ENCODE results near the gene FHL3. TPM values are rescaled to one million over a fixed set of nuclear protein-coding genes. Genes with fewer than 3 reads are reported as not detected.

The FHL3 gene
- total and polyA plus RNA-seq, 2 of the 4 experiments (the other 2 are of a cell fraction): 11.5 to 27.1 TPM

DNA sequence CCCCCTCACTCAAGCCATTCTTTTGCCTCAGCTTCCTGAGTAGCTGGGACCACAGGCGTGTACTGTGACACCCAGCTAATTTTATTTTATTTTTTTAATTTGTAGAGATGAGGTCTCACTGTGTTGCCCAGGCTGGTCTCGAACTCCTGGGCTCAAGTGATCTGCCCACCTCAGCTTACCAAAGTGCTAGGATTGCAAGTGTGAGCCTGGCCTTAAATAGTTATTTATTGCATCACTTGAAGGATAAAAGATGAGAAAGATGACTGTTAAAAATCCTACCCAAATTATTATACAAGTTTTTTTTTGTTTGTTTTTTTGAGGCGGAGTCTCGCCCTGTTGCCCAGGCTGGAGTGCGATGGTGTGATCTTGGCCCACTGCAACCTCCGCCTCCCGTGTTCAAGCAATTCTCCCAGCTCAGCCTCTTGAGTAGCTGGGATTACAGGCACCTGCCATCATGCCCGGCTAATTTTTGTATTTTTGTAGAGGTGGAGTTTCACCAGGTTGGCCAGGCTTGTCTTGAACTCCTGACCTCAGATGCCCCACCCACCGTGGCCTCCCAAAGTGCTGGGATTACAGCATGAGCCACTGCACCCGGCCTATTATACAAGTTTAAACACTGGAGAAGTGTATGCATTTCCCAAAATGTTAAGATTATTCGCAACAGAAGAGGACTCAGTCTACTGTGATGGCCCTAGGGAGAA, 9.6 kb upstream of the FHL3 start:
- ATAC-seq (ENCODE audit: low read depth): no peak
- Histone ChIP-seq H3K56ac (ENCODE audit: extremely low read depth, insufficient read depth, low read length) (no peak overlapping the region), H2BK20ac (ENCODE audit: low read depth, low read length) (no peak overlapping the region), H4K5ac (ENCODE audit: low read depth, low read length) (no peak overlapping the region), H2BK15ac (ENCODE audit: low read depth, low read length) (no peak overlapping the region), H3K27me3 (ENCODE audit: control insufficient read depth, insufficient read depth, low read length) (no peaks in the 10 kb centered on the region), H4K91ac (ENCODE audit: insufficient read depth, low read depth, low read length) (no peak overlapping the region), H3K27ac (ENCODE audit: insufficient read depth, low read length) (no peak overlapping the region), H2AK9ac (replicated peaks; ENCODE audit: low read depth, low read length, poor library complexity) (no peak overlapping the region), H3K36me3 (ENCODE audit: control insufficient read depth, insufficient read depth, low read length) (peaks cover 16% of the 10 kb centered on the region), H3K4me3 (ENCODE audit: insufficient read depth, low read depth, low read length) (no peak overlapping the region), H2BK120ac (ENCODE audit: low read depth, low read length) (no peak overlapping the region), H2AFZ (replicated peaks; ENCODE audit: low read length, poor library complexity) (no peak overlapping the region), H3K9me1 (ENCODE audit: insufficient read depth, low read length) (no peaks in the 10 kb centered on the region), H3K23ac (ENCODE audit: low read depth, low read length) (no peak overlapping the region), H3K79me1 (ENCODE audit: low read depth in 1 of 2, low read length in 2 of 2) (peaks cover 31 to 52% of the 10 kb centered on the region in 2 experiments), H3K9me3 (ENCODE audit: control insufficient read depth, insufficient read depth, low read length) (no peaks in the 10 kb centered on the region), H2BK5ac (ENCODE audit: low read depth, low read length, poor library complexity, severe bottlenecking) (no peak overlapping the region), H3K14ac (replicated peaks; ENCODE audit: low read depth, low read length) (no peak overlapping the region), H3K4me2 (ENCODE audit: low read depth, low read length) (no peak overlapping the region), H3K4ac (ENCODE audit: low read depth, low read length) (no peak overlapping the region), H4K8ac (ENCODE audit: low read depth in 2 of 2, low read length in 2 of 2) (no peak overlapping the region), H3K4me1 (ENCODE audit: control insufficient read depth, insufficient read depth, low read length) (peaks cover 6% of the 10 kb centered on the region; the same call in 1 of the 2 replicates), H4K20me1 (ENCODE audit: insufficient read depth, low read length) (0 out of 2 replicates have a peak, but pooled peaks cover 15% of the 10 kb centered on the region), H3K9ac (ENCODE audit: low read depth, low read length) (no peak overlapping the region), H2AK5ac (ENCODE audit: low read depth, low read length) (no peak overlapping the region), H3K18ac (ENCODE audit: low read depth, low read length) (no peak overlapping the region)
- TF ChIP-seq NFE2L2 (IDR thresholded peaks at IDR 0.05; ENCODE audit: low read depth, low read length): no peak
- TF ChIP-seq CEBPB (IDR thresholded peaks at IDR 0.05; ENCODE audit: low read depth, low read length): 0 out of 2 replicates have a peak, but pooled peaks have one; percentile 4
- TF ChIP-seq RFX5 (IDR thresholded peaks at IDR 0.05; ENCODE audit: low read depth, low read length): no peak
- TF ChIP-seq BHLHE40 (IDR thresholded peaks at IDR 0.05; ENCODE audit: low read depth, low read length): no peak
- no peak for DNase-seq
- dilution Hi-C loops (cut with HindIII; ENCODE audit: low sequenced_read_pairs, unreplicated experiment) (no loop called here), in situ Hi-C loops (cut with MboI; ENCODE audit: low sequenced_read_pairs) (loop anchor here (25.0 kb wide), 3 partner anchors 428 to 1553 kb away; partner anchors contain the start of genes GNL2, MRPS15 and OSCP1), intact Hi-C loops (cut with micrococcal nuclease) (no loop called here)
- BruUV-seq (replicated peaks): no TSS peak
- WGBS, 2 experiments (ENCODE audit: extremely low coverage in 2 of 2, insufficient read length in 1 of 2): no CpG with 5 or more reads among the region's 11 CpGs
- ChIA-PET CTCF (interaction anchor here (0.8 kb wide), 2 partner anchors 13 to 15 kb away, joined by 3 to 4 read pairs; no protein-coding TSS in a partner anchor), POLR2A (ENCODE audit: unreplicated experiment) (no interaction called here)

Data from IMR-90 (cell line).